ENCODE data around the gene JPT2. TPM values are rescaled to one million over a fixed set of nuclear protein-coding genes. Genes with fewer than 3 reads are reported as not detected.

Gene JPT2
- total and polyA plus RNA-seq, 8 donors = 13.4 to 118 (median 37.1) TPM

DNA sequence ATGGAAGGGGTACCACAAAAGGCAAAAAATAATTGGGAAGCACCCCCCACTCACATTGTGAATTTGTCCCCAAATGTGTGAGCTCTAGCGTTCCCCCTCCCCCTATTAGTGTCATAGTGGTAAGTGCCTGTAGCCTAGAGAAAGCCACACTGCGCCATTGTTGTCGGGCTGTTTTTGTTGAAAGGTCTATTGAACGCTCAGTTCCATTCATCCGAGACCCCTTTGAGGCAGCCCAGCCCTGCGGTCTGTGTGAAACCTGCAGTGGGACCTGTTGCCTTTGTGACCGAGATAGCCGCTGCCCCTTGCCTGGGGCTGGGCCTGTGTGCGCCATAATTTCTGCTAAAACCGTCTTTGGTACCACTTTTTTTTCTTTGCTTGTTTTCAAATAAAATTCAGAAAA lies 3.0 kb downstream of the JPT2 start:
- WGBS, 5 donors = 82 to 98% (median 92%) methylated on average over 10 of the region's 10 CpGs
- H3K36me3 ChIP-seq = peaks cover 5 to 32% (median 27%) of the 10 kb centered on the region in 4 donors
- peaks cover 3 to 31% (median 27%) of the 10 kb centered on the region in 4 donors for H3K4me1 ChIP-seq
- H3K27me3 ChIP-seq = no peaks in the 10 kb centered on the region
- H3K4me3 ChIP-seq = no peak overlapping the region
- no peak overlapping the region for H3K27ac ChIP-seq
- TF ChIP-seq, protein P1, sequence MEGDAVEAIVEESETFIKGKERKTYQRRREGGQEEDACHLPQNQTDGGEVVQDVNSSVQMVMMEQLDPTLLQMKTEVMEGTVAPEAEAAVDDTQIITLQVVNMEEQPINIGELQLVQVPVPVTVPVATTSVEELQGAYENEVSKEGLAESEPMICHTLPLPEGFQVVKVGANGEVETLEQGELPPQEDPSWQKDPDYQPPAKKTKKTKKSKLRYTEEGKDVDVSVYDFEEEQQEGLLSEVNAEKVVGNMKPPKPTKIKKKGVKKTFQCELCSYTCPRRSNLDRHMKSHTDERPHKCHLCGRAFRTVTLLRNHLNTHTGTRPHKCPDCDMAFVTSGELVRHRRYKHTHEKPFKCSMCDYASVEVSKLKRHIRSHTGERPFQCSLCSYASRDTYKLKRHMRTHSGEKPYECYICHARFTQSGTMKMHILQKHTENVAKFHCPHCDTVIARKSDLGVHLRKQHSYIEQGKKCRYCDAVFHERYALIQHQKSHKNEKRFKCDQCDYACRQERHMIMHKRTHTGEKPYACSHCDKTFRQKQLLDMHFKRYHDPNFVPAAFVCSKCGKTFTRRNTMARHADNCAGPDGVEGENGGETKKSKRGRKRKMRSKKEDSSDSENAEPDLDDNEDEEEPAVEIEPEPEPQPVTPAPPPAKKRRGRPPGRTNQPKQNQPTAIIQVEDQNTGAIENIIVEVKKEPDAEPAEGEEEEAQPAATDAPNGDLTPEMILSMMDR (IDR thresholded peaks at IDR 0.05) = no peak
- no peak for TF ChIP-seq EP300 (IDR thresholded peaks at IDR 0.05)
- TF ChIP-seq POLR2A (IDR thresholded peaks at IDR 0.05) = no peak
- TF ChIP-seq POLR2AphosphoS5 (IDR thresholded peaks at IDR 0.05) = no peak
- H3K9me3 ChIP-seq = no peaks in the 10 kb centered on the region
- no peak for DNase-seq
- intact Hi-C loops (cut with DNase I; ENCODE audit: low total_unique reads) = no loop called here

DNA sequence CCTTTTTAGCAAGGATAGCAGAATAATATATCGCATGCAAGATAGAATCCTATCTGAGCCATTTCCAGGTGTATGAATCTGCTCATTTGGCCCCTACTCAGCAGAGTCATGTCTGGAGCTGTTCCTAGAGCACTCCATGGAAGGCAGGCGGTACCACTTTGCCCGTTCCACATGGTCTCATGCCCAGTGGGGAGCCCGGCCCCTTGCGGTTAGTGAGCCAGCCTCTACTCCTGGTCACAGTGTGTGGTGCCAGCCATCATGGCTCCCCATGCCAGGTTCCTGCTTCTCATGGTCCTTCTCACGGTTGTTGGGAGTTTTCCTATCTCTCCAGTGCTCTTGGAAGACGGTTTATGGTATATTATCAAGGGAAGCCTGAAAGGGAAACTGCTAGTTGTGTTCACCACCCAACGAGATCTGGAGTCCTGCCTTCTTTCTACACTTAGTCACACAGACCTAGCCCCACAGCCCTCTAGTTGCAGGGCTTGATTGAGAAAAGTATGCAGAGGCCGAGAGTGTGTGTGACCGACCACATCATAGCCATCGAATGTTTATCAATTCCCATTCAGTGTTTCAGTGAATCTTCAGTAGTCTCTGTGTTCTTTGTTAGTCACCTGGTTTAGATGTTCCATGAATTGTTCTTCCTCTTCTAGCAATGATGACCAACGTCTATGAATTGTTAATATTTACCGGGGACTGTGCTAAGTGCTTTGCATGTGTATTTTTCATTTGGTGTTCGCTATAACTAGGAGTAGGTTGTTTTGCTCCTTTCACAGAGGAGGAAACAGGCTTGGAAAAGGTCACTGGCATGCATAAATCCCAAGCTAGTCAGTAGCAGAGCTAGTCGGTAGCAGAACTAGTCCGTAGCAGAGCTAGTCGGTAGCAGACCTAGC lies 9.6 kb downstream of the JPT2 start:
- Histone ChIP-seq H3K4me1 (peaks cover 0 to 23% (median 14%) of the 10 kb centered on the region in 4 donors), H3K27me3 (no peaks in the 10 kb centered on the region), H3K9me3 (no peaks in the 10 kb centered on the region), H3K36me3 (peaks cover 13 to 91% (median 86%) of the 10 kb centered on the region in 4 donors), H3K4me3 (no peak overlapping the region), H3K27ac (peak overlapping the region; percentile 43 to 73 (median 56))
- no peak for TF ChIP-seq EP300 (IDR thresholded peaks at IDR 0.05)
- TF ChIP-seq POLR2A (IDR thresholded peaks at IDR 0.05) = no peak
- no peak for TF ChIP-seq POLR2AphosphoS5 (IDR thresholded peaks at IDR 0.05)
- TF ChIP-seq, protein P1 (IDR thresholded peaks at IDR 0.05) = no peak
- DNase-seq = no peak
- intact Hi-C loops (cut with DNase I; ENCODE audit: low total_unique reads) = no loop called here
- WGBS, 5 donors = 70 to 79% (median 74%) methylated on average over 16 to 17 of the region's 17 CpGs

DNA sequence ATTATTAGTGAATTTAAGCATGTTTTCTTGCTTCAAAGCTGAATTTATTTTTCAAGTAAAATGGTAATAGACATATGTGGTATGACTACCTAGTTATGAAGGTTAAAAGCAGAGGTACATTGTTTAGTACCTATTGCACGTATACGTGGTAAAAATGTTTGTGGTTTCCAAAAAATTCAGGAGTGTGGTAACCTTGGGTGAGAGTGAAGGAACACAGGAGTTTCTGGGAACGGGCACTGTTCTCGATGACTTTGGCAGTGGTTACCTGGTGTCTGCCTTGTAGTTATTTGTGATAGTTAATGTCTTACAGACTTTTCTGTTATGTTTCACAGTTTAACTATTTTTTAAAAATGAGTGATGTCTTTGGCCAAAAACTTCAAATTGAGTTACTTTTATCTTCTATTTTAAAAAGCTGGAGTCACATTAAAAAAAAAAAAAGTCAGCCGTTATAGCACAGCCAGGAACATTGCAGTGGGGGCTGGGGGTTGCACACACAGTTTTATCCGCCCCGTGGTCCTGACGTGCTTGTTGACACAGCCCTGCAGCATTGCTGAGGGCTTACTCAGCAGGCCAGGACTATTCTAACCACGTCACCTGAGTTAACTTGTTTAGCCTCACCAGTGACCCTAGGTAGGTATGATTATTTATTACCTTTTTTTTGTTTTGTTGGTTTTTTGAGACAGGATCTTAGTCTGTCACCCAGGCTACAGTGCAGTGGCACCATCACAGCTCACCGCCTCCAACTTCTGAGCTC lies 10.9 kb downstream of the JPT2 start:
- intact Hi-C loops (cut with DNase I; ENCODE audit: low total_unique reads) = no loop called here
- Histone ChIP-seq H3K4me1 (peaks cover 0 to 23% (median 14%) of the 10 kb centered on the region in 4 donors), H3K27me3 (no peaks in the 10 kb centered on the region), H3K4me3 (no peak overlapping the region), H3K36me3 (peaks cover 13 to 96% (median 92%) of the 10 kb centered on the region in 4 donors), H3K27ac (peak overlapping the region; percentile 7 to 73 (median 71)), H3K9me3 (no peaks in the 10 kb centered on the region)
- WGBS, 5 donors = 40 to 59% (median 49%) methylated on average over 10 of the region's 10 CpGs
- TF ChIP-seq EP300 (IDR thresholded peaks at IDR 0.05) = no peak
- no peak for TF ChIP-seq POLR2A (IDR thresholded peaks at IDR 0.05)
- TF ChIP-seq, protein P1 (IDR thresholded peaks at IDR 0.05) = no peak
- TF ChIP-seq POLR2AphosphoS5 (IDR thresholded peaks at IDR 0.05) = peak in 1 of 3 donors; percentile 52
- DNase-seq = peak; percentile 70 to 92

DNA sequence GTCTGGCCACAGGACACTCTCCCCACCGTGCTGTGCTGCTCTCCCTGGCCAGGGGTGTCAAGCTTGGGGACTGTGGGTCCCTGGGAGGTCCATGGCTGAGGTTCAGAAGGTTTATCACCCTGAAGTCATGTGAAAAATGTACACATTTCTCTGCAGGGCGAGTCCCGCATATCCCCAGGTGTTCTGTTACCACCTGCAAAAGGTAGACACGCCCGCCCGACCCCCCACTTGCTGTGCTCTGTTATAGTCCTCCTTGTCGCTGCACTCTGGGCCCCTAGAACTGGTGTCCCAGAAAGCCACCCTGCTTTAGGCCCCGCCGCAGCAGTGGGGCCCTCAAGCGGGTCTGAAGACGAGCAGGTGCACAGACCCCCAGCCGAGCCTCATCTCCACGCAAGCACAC lies 11.8 kb downstream of the JPT2 start:
- WGBS, 5 donors = 57 to 85% (median 62%) methylated on average over 13 of the region's 13 CpGs
- peak in 1 of 2 donors; percentile 60 for DNase-seq
- Histone ChIP-seq H3K9me3 (no peaks in the 10 kb centered on the region), H3K27me3 (no peaks in the 10 kb centered on the region), H3K4me1 (peaks cover 0 to 23% (median 14%) of the 10 kb centered on the region in 4 donors), H3K4me3 (no peak overlapping the region), H3K27ac (peak overlapping the region in 4 of 5 donors; percentile 43 to 73 (median 71)), H3K36me3 (peaks cover 15 to 96% (median 92%) of the 10 kb centered on the region in 4 donors)
- no peak for TF ChIP-seq POLR2AphosphoS5 (IDR thresholded peaks at IDR 0.05)
- TF ChIP-seq, protein P1 (IDR thresholded peaks at IDR 0.05) = no peak
- TF ChIP-seq EP300 (IDR thresholded peaks at IDR 0.05) = no peak
- intact Hi-C loops (cut with DNase I; ENCODE audit: low total_unique reads) = no loop called here
